Measurements from ENCODE around the gene SNF8.

- TF ChIP-seq CTCF (IDR thresholded peaks at IDR 0.05) (no peak), POLR2A (IDR thresholded peaks at IDR 0.05) (no peak)
Observed at GRCh38 chr17:48973806-48974205, 29.2 kb upstream of the SNF8 start.

Measured in heart left ventricle (tissue), 13 donors.